Tongue (tissue), 1 donor: ENCODE results near the gene GGT6. TPM values are rescaled to one million over a fixed set of nuclear protein-coding genes. Genes with fewer than 3 reads are reported as not detected.

Source experiments
- total RNA-seq: library from RNA; depleted of rRNA; stranded (reverse); fragments of >200 nt; gene quantifications from one replicate; pipeline ENCODE4 v1.2.3, GENCODE V29; 2014

The GGT6 gene
- total RNA-seq, 1 donor from 2014 or later: 10.5 TPM

Other genes with a start within 250 kb of the GGT6 start
- gene UBE2G1, start 193.9 kb downstream of the GGT6 start, total RNA-seq: 70.6 TPM
- gene SPNS3, start 126.6 kb downstream of the GGT6 start, total RNA-seq: 1.1 TPM
- gene SPNS2, start 61.7 kb downstream of the GGT6 start, total RNA-seq: 19.9 TPM
- gene MYBBP1A, start 5.2 kb downstream of the GGT6 start, total RNA-seq: 25.7 TPM
- gene SMTNL2, start 24.0 kb upstream of the GGT6 start, total RNA-seq: 174 TPM
- 0.31 TPM for gene ALOX15, start 81.1 kb upstream of the GGT6 start, total RNA-seq
- 43.6 TPM for gene PELP1, start 143.6 kb upstream of the GGT6 start, total RNA-seq
- 14.6 TPM for gene ARRB2, start 150.1 kb upstream of the GGT6 start, total RNA-seq
- 14.9 TPM for gene MED11, start 170.9 kb upstream of the GGT6 start, total RNA-seq
- gene ZMYND15, start 179.3 kb upstream of the GGT6 start, total RNA-seq: not detected
- 4.8 TPM for gene CXCL16, start 179.4 kb upstream of the GGT6 start, total RNA-seq
- not detected for gene TM4SF5, start 211.3 kb upstream of the GGT6 start, total RNA-seq
- 13.1 TPM for gene VMO1, start 225.8 kb upstream of the GGT6 start, total RNA-seq
- not detected for gene GLTPD2, start 228.4 kb upstream of the GGT6 start, total RNA-seq
- 79.1 TPM for gene PSMB6, start 235.6 kb upstream of the GGT6 start, total RNA-seq
- 16.1 TPM for gene PLD2, start 246.6 kb upstream of the GGT6 start, total RNA-seq